PC-3 (cell line): ENCODE results near the gene PSMD13. TPM values are rescaled to one million over a fixed set of nuclear protein-coding genes. Genes with fewer than 3 reads are reported as not detected.
A peak's percentile ranks its signal among the peaks of the same experiment; 100 is the strongest.
"Not testable (repeated sequence)": the region's sequence is repeated elsewhere in the genome, so short reads cannot be mapped to it uniquely, and the experiment has no call there.

Source experiments
- ATAC-seq: fragments of 200-7000 bp; cut with Tn5 transposase; 2 replicates; pipeline ENCODE4 v1.9.1; 2020; ENCODE audit warnings: mild to moderate bottlenecking, moderate library complexity
- BruUV-seq: library from RNA; stranded (reverse); fragments of 400-500 nt; replicated peaks from 2 replicates; lab custom pipeline; 2021; lab: Mats Ljungman, UMichigan
- CTCF ChIA-PET: fragments of 300-600 bp; sonication (Branson Sonifier 250); formaldehyde crosslinking; loops from one replicate; lab custom pipeline; 2022; ENCODE audit warnings: antibody characterized with exemption; lab: Charles Lee
- POLR2A ChIA-PET: fragments of 300-600 bp; sonication (Branson Sonifier 250); formaldehyde crosslinking; loops from one replicate; lab custom pipeline; 2022; ENCODE audit warnings: antibody characterized with exemption; ENCODE audit not compliant: unreplicated experiment; lab: Charles Lee
- DNase-seq: peaks from one replicate; pipeline ENCODE4 v3.0.0-alpha.2; 2015
- H2AFZ ChIP-seq: fragments of 300-600 bp; sonication (generic); 2 replicates; pipeline ENCODE4 v1.6.0; 2016; ENCODE audit warnings: antibody characterized with exemption, low read length
- H3F3A ChIP-seq: fragments of 300-600 bp; sonication (generic); one replicate; pipeline ENCODE4 v1.6.0; 2017; ENCODE audit warnings: antibody characterized with exemption, low read length, control low read depth, mild to moderate bottlenecking; ENCODE audit not compliant: unreplicated experiment
- H3K27ac ChIP-seq: fragments of 300-600 bp; sonication (generic); 2 replicates; pipeline ENCODE4 v1.5.1; 2016; ENCODE audit warnings: mild to moderate bottlenecking, low read length
- H3K27me3 ChIP-seq: fragments of 300-600 bp; sonication (generic); 2 replicates; pipeline ENCODE4 v1.6.1; 2016; ENCODE audit warnings: low read length, mixed read lengths
- H3K36me3 ChIP-seq: fragments of 300-600 bp; sonication (generic); 2 replicates; pipeline ENCODE4 v1.6.1; 2016; ENCODE audit warnings: low read depth, mixed run types, low read length, mixed read lengths
- H3K4me1 ChIP-seq: fragments of 300-600 bp; sonication (generic); 2 replicates; pipeline ENCODE4 v1.5.1; 2016; ENCODE audit warnings: low read length; ENCODE audit not compliant: insufficient read depth
- H3K4me2 ChIP-seq: fragments of 300-600 bp; sonication (generic); 2 replicates; pipeline ENCODE4 v1.6.0; 2016; ENCODE audit warnings: low read length
- H3K4me3 ChIP-seq: fragments of 300-600 bp; sonication (generic); 2 replicates; pipeline ENCODE4 v1.5.1; 2016; ENCODE audit warnings: mild to moderate bottlenecking, low read length, mixed read lengths
- H3K79me2 ChIP-seq: fragments of 300-600 bp; sonication (generic); 2 replicates; pipeline ENCODE4 v1.6.1; 2017; ENCODE audit warnings: low read length, mixed read lengths
- H3K9ac ChIP-seq: fragments of 300-600 bp; sonication (generic); 2 replicates; pipeline ENCODE4 v1.6.0; 2016; ENCODE audit warnings: mild to moderate bottlenecking, low read length
- H3K9me2 ChIP-seq: fragments of 300-600 bp; sonication (generic); replicated peaks from 2 replicates; pipeline ENCODE4 v1.6.1; 2016; ENCODE audit warnings: mixed run types, low read length, mixed read lengths
- H3K9me3 ChIP-seq: fragments of 300-600 bp; sonication (generic); 2 replicates; pipeline ENCODE4 v1.6.1; 2016; ENCODE audit warnings: low read length, mixed read lengths
- H4K20me1 ChIP-seq: fragments of 300-600 bp; sonication (generic); 2 replicates; pipeline ENCODE4 v1.6.1; 2016; ENCODE audit warnings: low read length, mixed read lengths
- CTCF ChIP-seq: fragments of 300-600 bp; sonication (generic); conservative IDR thresholded peaks from 2 replicates; pipeline ENCODE4 v1.5.1; 2017; ENCODE audit warnings: antibody characterized with exemption, low read depth, mild to moderate bottlenecking, low read length
- EZH2 ChIP-seq: fragments of 300-600 bp; sonication (generic); IDR thresholded peaks from one replicate; pipeline ENCODE4 v1.6.1; 2017; ENCODE audit warnings: antibody characterized with exemption, mild to moderate bottlenecking, low read length; ENCODE audit not compliant: unreplicated experiment
- EZH2phosphoT487 ChIP-seq: fragments of 300-600 bp; sonication (generic); IDR thresholded peaks from 2 replicates; pipeline ENCODE4 v1.6.1; 2018; ENCODE audit warnings: mild to moderate bottlenecking, antibody characterized with exemption, low read length, borderline replicate concordance
- intact Hi-C: fragments of 100-400 bp; cut with micrococcal nuclease; formaldehyde crosslinking; loops from 2 replicates; pipeline ENCODE4 v1.9.0; 2023
- total RNA-seq: library from RNA; depleted of rRNA; stranded (reverse); fragments of >200 nt; gene quantifications from 2 replicates; pipeline ENCODE4 v1.2.3, GENCODE V29; 2014

The PSMD13 gene
- total RNA-seq, 1 experiment from 2014 or later = 255 TPM

GRCh38 chr11:285894-286220, 49.1 kb downstream of the PSMD13 start:
- no peak overlapping the region for H3K4me2 ChIP-seq
- ChIA-PET CTCF (no interaction called here), POLR2A (no interaction called here)
- BruUV-seq = no TSS peak
- no peaks in the 10 kb centered on the region for H3K36me3 ChIP-seq
- no peaks in the 10 kb centered on the region for H3F3A ChIP-seq
- DNase-seq = no peak
- no peaks in the 10 kb centered on the region for H3K79me2 ChIP-seq
- H4K20me1 ChIP-seq = no peaks in the 10 kb centered on the region
- no peak overlapping the region for H2AFZ ChIP-seq
- H3K9ac ChIP-seq = no peak overlapping the region
- H3K27me3 ChIP-seq = peaks cover 7% of the 10 kb centered on the region; the same call in 1 of the 2 replicates
- no peak overlapping the region for H3K27ac ChIP-seq
- no peak for ATAC-seq
- H3K9me3 ChIP-seq = no peaks in the 10 kb centered on the region
- H3K9me2 ChIP-seq = no peaks in the 10 kb centered on the region
- TF ChIP-seq EZH2 = no peak
- no peak for TF ChIP-seq EZH2phosphoT487
- TF ChIP-seq CTCF = no peak
- H3K4me3 ChIP-seq = no peak overlapping the region
- no peaks in the 10 kb centered on the region for H3K4me1 ChIP-seq
- intact Hi-C loops = no loop called here

- H3K27me3 ChIP-seq, H2AFZ ChIP-seq, H3F3A ChIP-seq, intact Hi-C loops, H3K4me3 ChIP-seq, H3K36me3 ChIP-seq, H3K4me2 ChIP-seq, POLR2A ChIA-PET, DNase-seq, BruUV-seq, H3K9ac ChIP-seq, ATAC-seq, H3K27ac ChIP-seq, H4K20me1 ChIP-seq, H3K9me3 ChIP-seq, H3K79me2 ChIP-seq, CTCF ChIA-PET, H3K9me2 ChIP-seq, H3K4me1 ChIP-seq: not testable (repeated sequence)
Observed at GRCh38 chr11:286977-287820, 50.4 kb downstream of the PSMD13 start.

- no peaks in the 10 kb centered on the region for H4K20me1 ChIP-seq
- H2AFZ ChIP-seq = peak overlapping the region; percentile 73
- H3K9ac ChIP-seq = peak overlapping the region; percentile 9; the same call in 1 of the 2 replicates
- no peak overlapping the region for H3K27ac ChIP-seq
- ChIA-PET CTCF (no interaction called here), POLR2A (no interaction called here)
- peak overlapping the region; percentile 70 for H3K4me3 ChIP-seq
- no peaks in the 10 kb centered on the region for H3K36me3 ChIP-seq
- no peaks in the 10 kb centered on the region for H3K4me1 ChIP-seq
- no peaks in the 10 kb centered on the region for H3K27me3 ChIP-seq
- H3K4me2 ChIP-seq = peak overlapping the region; percentile 87
- no peaks in the 10 kb centered on the region for H3K79me2 ChIP-seq
- no TSS peak for BruUV-seq
- no peaks in the 10 kb centered on the region for H3K9me2 ChIP-seq
- H3F3A ChIP-seq = no peaks in the 10 kb centered on the region
- TF ChIP-seq EZH2phosphoT487 (no peak), CTCF (no peak), EZH2 (no peak)
- no peak for DNase-seq
- no peaks in the 10 kb centered on the region for H3K9me3 ChIP-seq
- intact Hi-C loops = no loop called here
- ATAC-seq = 0 out of 2 replicates have a peak, but pooled peaks have one; percentile 6
Observed at GRCh38 chr11:287821-288477, 51.2 kb downstream of the PSMD13 start.
